Tibial nerve (tissue), 4 donors: ENCODE data around the gene URB1. TPM values are rescaled to one million over a fixed set of nuclear protein-coding genes. Genes with fewer than 3 reads are reported as not detected.
A peak's percentile ranks its signal among the peaks of the same experiment; 100 is the strongest.
"Not testable (repeated sequence)": the region's sequence is repeated elsewhere in the genome, so short reads cannot be mapped to it uniquely, and the experiment has no call there.

Experiments
- DNase-seq, 2 donors: peaks; one replicate each; pipeline ENCODE4 v3.0.0-alpha.2; 2019; ENCODE audit warnings: low spot score in 2 of 2
- H3K27ac ChIP-seq, 4 donors: fragments of 200-600 bp; sonication (generic) in 3 of 4; one replicate each; pipeline ENCODE4 v1.5.1; 2017 to 2019; ENCODE audit warnings: mild to moderate bottlenecking in 1 of 4
- H3K27me3 ChIP-seq, 2 donors: fragments of 200-600 bp; sonication (generic) in 1 of 2; one replicate each; pipeline versions ENCODE4 v1.5.1 to v1.6.0; 2017 to 2019
- H3K36me3 ChIP-seq, 3 donors: fragments of 200-600 bp; sonication (generic); one replicate each; pipeline ENCODE4 v1.5.1; 2018 to 2019
- H3K4me1 ChIP-seq, 4 donors: fragments of 200-600 bp; sonication (generic) in 3 of 4; one replicate each; pipeline ENCODE4 v1.5.1; 2017 to 2019
- H3K4me3 ChIP-seq, 4 donors: fragments of 200-600 bp; sonication (generic) in 3 of 4; one replicate each; pipeline ENCODE4 v1.5.1; 2017 to 2019; ENCODE audit warnings: mild to moderate bottlenecking in 1 of 4, moderate library complexity in 1 of 4
- H3K9me3 ChIP-seq, 4 donors: fragments of 200-600 bp; sonication (generic) in 3 of 4; one replicate each; pipeline ENCODE4 v1.5.1; 2017 to 2019
- CTCF ChIP-seq, 5 experiments: fragments of 200-600 bp in 3 of 5; fragments of 450-650 bp in 2 of 5; sonication (generic) in 3 of 5; IDR thresholded peaks; one replicate each; pipeline ENCODE4 v1.5.1; 2016 to 2019; ENCODE audit warnings: antibody characterized with exemption in 5 of 5, mild to moderate bottlenecking in 3 of 5, moderate library complexity in 2 of 5
- EP300 ChIP-seq, 2 donors: sonication (generic); formaldehyde crosslinking; IDR thresholded peaks; one replicate each; pipeline ENCODE4 v1.6.1; 2017; ENCODE audit warnings: antibody characterized with exemption in 2 of 2, mild to moderate bottlenecking in 1 of 2
- POLR2A ChIP-seq, 2 donors: fragments of 450-650 bp; IDR thresholded peaks; one replicate each; pipeline ENCODE4 v1.6.1; 2017; ENCODE audit warnings: antibody characterized with exemption in 2 of 2, mild to moderate bottlenecking in 2 of 2, moderate library complexity in 2 of 2
- WGBS, 2 donors: methylation state at CpG; one replicate each; pipeline ENCODE4 v1.1.5; 2018; 5-methylcytosine and 5-hydroxymethylcytosine counted together
- total RNA-seq, 4 donors: library from RNA; depleted of rRNA; stranded (reverse); fragments of >200 nt; gene quantifications; one replicate each; pipeline ENCODE4 v1.1.0, GENCODE V29; 2016

Gene URB1
- total RNA-seq, 4 donors from 2014 or later: 18.6 to 29.4 (median 22.2) TPM

GRCh38 chr21:32371913-32372314 lies 20.9 kb downstream of the URB1 start:
- H3K36me3 ChIP-seq: peaks cover 0 to 54% (median 0%) of the 10 kb centered on the region in 3 donors
- no peak overlapping the region for H3K4me3 ChIP-seq
- TF ChIP-seq CTCF (IDR thresholded peaks at IDR 0.05): no peak
- TF ChIP-seq EP300 (IDR thresholded peaks at IDR 0.05): peak in 1 of 2 donors; percentile 48
- peaks cover 0 to 41% (median 10%) of the 10 kb centered on the region in 4 donors for H3K4me1 ChIP-seq
- no peaks in the 10 kb centered on the region for H3K9me3 ChIP-seq
- no peaks in the 10 kb centered on the region for H3K27me3 ChIP-seq
- peak overlapping the region; percentile 29 to 83 (median 61) for H3K27ac ChIP-seq
- peak in 1 of 2 donors; percentile 49 for DNase-seq
- WGBS, 2 donors: 55 to 64% methylated on average over 6 of the region's 6 CpGs

- 42 to 52% methylated on average over 6 of the region's 6 CpGs for WGBS, 2 donors
- H3K9me3 ChIP-seq: no peaks in the 10 kb centered on the region
- H3K27ac ChIP-seq: peak overlapping the region; percentile 19 to 83 (median 50)
Measured at GRCh38 chr21:32370998-32371766, 21.6 kb downstream of the URB1 start.

GRCh38 chr21:32368961-32369360 lies 23.9 kb downstream of the URB1 start:
- Histone ChIP-seq H3K27ac (peak overlapping the region in 2 of 4 donors; percentile 27 to 63), H3K36me3 (peaks cover 0 to 58% (median 5%) of the 10 kb centered on the region in 3 donors), H3K4me1 (peaks cover 0 to 64% (median 15%) of the 10 kb centered on the region in 4 donors)
- not testable (repeated sequence) for DNase-seq, H3K4me3 ChIP-seq, H3K9me3 ChIP-seq, H3K27me3 ChIP-seq
- 61 to 83% methylated on average over 1 of the region's 1 CpG for WGBS, 2 donors

More at GRCh38 chr21:32370998-32371766, 21.6 kb downstream of the URB1 start:
- no peaks in the 10 kb centered on the region for H3K27me3 ChIP-seq
- H3K36me3 ChIP-seq: peaks cover 0 to 61% (median 3%) of the 10 kb centered on the region in 3 donors
- H3K4me3 ChIP-seq: no peak overlapping the region
- H3K4me1 ChIP-seq: peaks cover 0 to 42% (median 10%) of the 10 kb centered on the region in 4 donors
- no peak for DNase-seq
- no peak for TF ChIP-seq EP300 (IDR thresholded peaks at IDR 0.05)
- no peak for TF ChIP-seq CTCF (IDR thresholded peaks at IDR 0.05)
- no peak for TF ChIP-seq POLR2A (IDR thresholded peaks at IDR 0.05)

GRCh38 chr21:32368386-32368785 lies 24.4 kb downstream of the URB1 start:
- peaks cover 0 to 61% (median 5%) of the 10 kb centered on the region in 3 donors for H3K36me3 ChIP-seq
- 86% methylated on average over 9 of the region's 9 CpGs for WGBS, 2 donors
- TF ChIP-seq CTCF (IDR thresholded peaks at IDR 0.05): no peak
- peak in 1 of 2 donors; percentile 12 for TF ChIP-seq EP300 (IDR thresholded peaks at IDR 0.05)
- TF ChIP-seq POLR2A (IDR thresholded peaks at IDR 0.05): no peak

GRCh38 chr21:32367158-32367557 lies 25.7 kb downstream of the URB1 start:
- Histone ChIP-seq H3K4me3 (no peak overlapping the region), H3K27ac (peak overlapping the region in 2 of 4 donors; percentile 20 to 63), H3K9me3 (no peaks in the 10 kb centered on the region), H3K36me3 (peaks cover 3 to 71% (median 11%) of the 10 kb centered on the region in 3 donors), H3K4me1 (peaks cover 0 to 53% (median 15%) of the 10 kb centered on the region in 4 donors), H3K27me3 (no peaks in the 10 kb centered on the region)
- TF ChIP-seq CTCF (IDR thresholded peaks at IDR 0.05) (no peak), EP300 (IDR thresholded peaks at IDR 0.05) (peak in 1 of 2 donors; percentile 40), POLR2A (IDR thresholded peaks at IDR 0.05) (no peak)
- peak in 1 of 2 donors; percentile 18 for DNase-seq
- 90 to 94% methylated on average over 1 of the region's 1 CpG for WGBS, 2 donors

More at GRCh38 chr21:32368386-32368785, 24.4 kb downstream of the URB1 start:
- no peaks in the 10 kb centered on the region for H3K27me3 ChIP-seq
- no peak for DNase-seq
- peaks cover 0 to 65% (median 15%) of the 10 kb centered on the region in 4 donors for H3K4me1 ChIP-seq
- H3K4me3 ChIP-seq: no peak overlapping the region
- no peaks in the 10 kb centered on the region for H3K9me3 ChIP-seq
- H3K27ac ChIP-seq: peak overlapping the region in 2 of 4 donors; percentile 27 to 63
